ENCODE measurements around the gene PGBD1. TPM values are rescaled to one million over a fixed set of nuclear protein-coding genes. Genes with fewer than 3 reads are reported as not detected.

Gene PGBD1
- total and polyA plus RNA-seq, 2 of the 13 experiments (the other 11 are each of a cell fraction or from before 2014, with no cell fraction given): 3.6 to 6.9 TPM

GRCh38 chr6:28282926-28283325 lies 1.6 kb downstream of the PGBD1 start:
- Histone ChIP-seq H3K4me1 (ENCODE audit: insufficient read depth, low read length) (peaks cover 16% of the 10 kb centered on the region), H3K79me2 (ENCODE audit: insufficient read depth, low read length) (peaks cover 5% of the 10 kb centered on the region), H3K4me3 (replicated peaks in 1 of 3; ENCODE audit: insufficient read depth in 1 of 3, low read depth in 2 of 3, low read length in 3 of 3) (no peak overlapping the region), H3K4me2 (ENCODE audit: low read depth, low read length) (peak overlapping the region; percentile 80; the same call in 1 of the 2 replicates), H3K36me3 (replicated peaks in 1 of 2; ENCODE audit: control insufficient read depth in 1 of 2, insufficient read depth in 2 of 2, low read length in 2 of 2) (peaks cover 5 to 20% of the 10 kb centered on the region in 2 experiments; a peak in 4 of 5 replicates), H3K27me3 (ENCODE audit: control insufficient read depth in 1 of 2, insufficient read depth in 2 of 2, low read length in 2 of 2) (no peaks in the 10 kb centered on the region; a peak in 1 of 5 replicates), H3K9ac (ENCODE audit: insufficient read depth, low read depth, low read length) (no peak overlapping the region), H3K9me3 (ENCODE audit: low read length) (no peaks in the 10 kb centered on the region), H2AFZ (ENCODE audit: low read length) (no peak overlapping the region), H4K20me1 (ENCODE audit: insufficient read depth, low read length) (no peaks in the 10 kb centered on the region), H3K27ac (ENCODE audit: extremely low read length, insufficient read depth, low read length) (no peak overlapping the region)
- ATAC-seq: no peak
- POLR2A ChIA-PET: interaction anchor here (1.2 to 1.4 kb wide), 4 partner anchors 52 to 73 kb away, joined by 3 to 6 read pairs (median 4); partner anchors contain the start of gene ZKSCAN3
- intact Hi-C loops (cut with micrococcal nuclease; ENCODE audit: unreplicated experiment) (loop anchor here (5.0 kb wide), 1 partner anchor 39 kb away; no protein-coding TSS in a partner anchor), in situ Hi-C loops (cut with HindIII; ENCODE audit: extremely low pct_ligation_motif_present, low pct_unique_long_range_greater_than_20kb) (no loop called here)
- CTCF ChIA-PET (ENCODE audit: low intra/inter-chr PET ratio, low total read pairs): no interaction called here
- no TSS peak for BruUV-seq (replicated peaks)
- no peak for FAIRE-seq
- TF ChIP-seq ZFY (CRISPR knock-in tag; IDR thresholded peaks at IDR 0.05): no peak
- TF ChIP-seq YY1 (IDR thresholded peaks at IDR 0.05; ENCODE audit: insufficient read depth, insufficient replicate concordance, low read depth, low read length): peak; percentile 37
- WGBS (ENCODE audit: low lambda C conversion rate): 95% methylated on average over 2 of the region's 2 CpGs
- no peak for DNase-seq (ENCODE audit: low spot score)

- no TSS peak for BruUV-seq (replicated peaks)
- no peaks in the 10 kb centered on the region for H4K20me1 ChIP-seq (ENCODE audit: insufficient read depth, low read length)
- H2AFZ ChIP-seq (ENCODE audit: low read length): no peak overlapping the region
- no peak for DNase-seq (ENCODE audit: low spot score)
- no peak overlapping the region for H3K4me3 ChIP-seq (replicated peaks in 1 of 3; ENCODE audit: insufficient read depth in 1 of 3, low read depth in 2 of 3, low read length in 3 of 3)
- FAIRE-seq: no peak
- TF ChIP-seq E2F5 (CRISPR knock-in tag; conservative IDR thresholded peaks at IDR 0.05) (no peak), NR2F1 (CRISPR knock-in tag; IDR thresholded peaks at IDR 0.05) (no peak), KLF13 (CRISPR knock-in tag; IDR thresholded peaks at IDR 0.05) (no peak), SKI (IDR thresholded peaks at IDR 0.05; ENCODE audit: partially characterized antibody) (no peak), ZNF460 (CRISPR knock-in tag; IDR thresholded peaks at IDR 0.05; ENCODE audit: borderline replicate concordance) (no peak), HOXA3 (CRISPR knock-in tag; IDR thresholded peaks at IDR 0.05) (no peak), ZNF33B (CRISPR knock-in tag; IDR thresholded peaks at IDR 0.05) (no peak), ARID5B (CRISPR knock-in tag; IDR thresholded peaks at IDR 0.05) (no peak), TIGD3 (CRISPR knock-in tag; IDR thresholded peaks at IDR 0.05; ENCODE audit: borderline replicate concordance) (no peak), ZNF615 (CRISPR knock-in tag; IDR thresholded peaks at IDR 0.05; ENCODE audit: borderline replicate concordance) (no peak)
- H3K9me3 ChIP-seq (ENCODE audit: low read length): no peaks in the 10 kb centered on the region
- no peaks in the 10 kb centered on the region for H3K27me3 ChIP-seq (ENCODE audit: control insufficient read depth in 1 of 2, insufficient read depth in 2 of 2, low read length in 2 of 2)
- in situ Hi-C loops (cut with HindIII; ENCODE audit: extremely low pct_ligation_motif_present, low pct_unique_long_range_greater_than_20kb): no loop called here
- CTCF ChIA-PET (ENCODE audit: low intra/inter-chr PET ratio, low total read pairs): no interaction called here
- H3K4me1 ChIP-seq (ENCODE audit: insufficient read depth, low read length): no peaks in the 10 kb centered on the region
- H3K36me3 ChIP-seq (replicated peaks in 1 of 2; ENCODE audit: control insufficient read depth in 1 of 2, insufficient read depth in 2 of 2, low read length in 2 of 2): peaks cover 3 to 9% of the 10 kb centered on the region in 2 experiments; a peak in 4 of 5 replicates
- H3K9ac ChIP-seq (ENCODE audit: insufficient read depth, low read depth, low read length): no peak overlapping the region
- H3K79me2 ChIP-seq (ENCODE audit: insufficient read depth, low read length): no peaks in the 10 kb centered on the region
- no peak for ATAC-seq
- no peak overlapping the region for H3K4me2 ChIP-seq (ENCODE audit: low read depth, low read length)
- H3K27ac ChIP-seq (ENCODE audit: extremely low read length, insufficient read depth, low read length): no peak overlapping the region
- intact Hi-C loops (cut with micrococcal nuclease; ENCODE audit: unreplicated experiment): no loop called here
- POLR2A ChIA-PET: no interaction called here
These were observed 10.2 kb downstream of the PGBD1 start for GRCh38 chr6:28291573-28291972.

Measured in HepG2 (cell line).